Stomach smooth muscle (tissue), 2 donors: ENCODE results near the gene UGT1A10.

Source experiments
- H3K27ac ChIP-seq: one replicate; pipeline ENCODE4 v1.7.0; 2013; ENCODE audit warnings: mild to moderate bottlenecking, low read length, inconsistent platforms
- H3K27me3 ChIP-seq, 2 donors: one replicate each; pipeline ENCODE4 v1.7.0; 2013; ENCODE audit warnings: low read length in 2 of 2; ENCODE audit not compliant: insufficient read depth in 2 of 2, control insufficient read depth in 1 of 2
- H3K36me3 ChIP-seq, 2 donors: one replicate each; pipeline ENCODE4 v1.7.0; 2013; ENCODE audit warnings: low read length in 2 of 2; ENCODE audit not compliant: control insufficient read depth in 2 of 2, insufficient read depth in 2 of 2
- H3K4me1 ChIP-seq: one replicate; pipeline ENCODE4 v1.7.0; 2013; ENCODE audit warnings: low read length; ENCODE audit not compliant: control insufficient read depth, insufficient read depth
- H3K4me3 ChIP-seq, 2 donors: one replicate each; pipeline ENCODE4 v1.7.0; 2013; ENCODE audit warnings: low read length in 2 of 2
- H3K9ac ChIP-seq, 2 donors: one replicate each; pipeline ENCODE4 v1.7.0; 2013; ENCODE audit warnings: low read length in 2 of 2, mild to moderate bottlenecking in 1 of 2
- H3K9me3 ChIP-seq, 2 donors: one replicate each; pipeline ENCODE4 v1.7.0; 2013; ENCODE audit warnings: low read length in 2 of 2; ENCODE audit not compliant: control insufficient read depth in 2 of 2
- donor health status: healthy.
- donor health status: Pancreatic carcinoma.

UGT1A10 gene

DNA sequence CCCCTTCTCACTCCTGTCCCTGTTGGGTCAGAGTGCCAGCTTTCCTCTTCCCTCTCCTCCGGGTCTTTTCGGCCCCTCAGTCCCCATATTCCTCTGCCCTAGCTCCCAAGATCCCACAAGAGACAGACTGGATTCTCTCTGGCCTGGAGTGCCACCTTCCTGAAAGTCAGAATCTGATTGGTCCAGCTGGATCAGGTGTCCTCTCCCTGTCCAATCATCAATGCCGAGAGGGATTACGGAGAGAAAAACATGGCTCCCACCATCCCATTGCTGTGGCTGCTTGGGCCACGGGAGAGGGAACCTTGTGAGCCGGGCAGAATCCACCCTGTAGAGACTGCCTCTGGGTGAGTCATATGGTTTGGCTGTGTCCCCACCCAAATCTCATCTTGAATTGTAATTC, 139.2 kb downstream of the UGT1A10 start:
- Histone ChIP-seq H3K36me3 (no peaks in the 10 kb centered on the region), H3K9me3 (peaks cover 6 to 17% of the 10 kb centered on the region in 2 donors), H3K9ac (no peak overlapping the region), H3K27ac (no peak overlapping the region), H3K4me1 (no peaks in the 10 kb centered on the region), H3K4me3 (no peak overlapping the region), H3K27me3 (peaks cover 0 to 3% of the 10 kb centered on the region in 2 donors)

DNA sequence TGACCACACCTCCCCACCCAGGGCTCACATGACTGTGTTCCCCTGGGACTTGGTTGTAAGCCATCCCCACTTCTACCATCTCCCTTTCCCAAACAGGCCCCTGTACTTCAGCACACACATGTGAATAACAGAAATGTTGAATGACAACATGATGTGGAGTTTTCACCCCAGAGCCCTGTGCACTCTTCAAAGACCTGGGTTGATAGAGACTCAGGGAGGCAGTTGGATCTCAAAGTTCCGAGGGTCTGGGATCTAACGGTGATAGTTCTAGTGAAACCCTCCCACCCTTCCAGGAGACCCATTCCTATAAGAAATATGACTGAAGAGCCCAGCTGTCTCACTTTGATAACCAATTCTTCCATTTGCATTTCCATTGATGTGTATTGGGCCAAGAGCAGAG, 141.8 kb downstream of the UGT1A10 start, which contains the start of gene MROH2A:
MROH2A (plus strand) TSS at position 301 of the 400 bp plus-strand sequence. CDS start 1,029 bp downstream, outside the sequence.
- no peak within 1 kb of the TSS for H3K4me3 ChIP-seq
- no peak within 1 kb of the TSS for H3K27ac ChIP-seq
- H3K9ac ChIP-seq: no peak within 1 kb of the TSS
- no peaks in the 10 kb centered on the region for H3K4me1 ChIP-seq
- H3K36me3 ChIP-seq: no peaks in the 10 kb centered on the region
- H3K9me3 ChIP-seq: peaks cover 6 to 17% of the 10 kb centered on the region in 2 donors
- peaks cover 0 to 3% of the 10 kb centered on the region in 2 donors for H3K27me3 ChIP-seq

DNA sequence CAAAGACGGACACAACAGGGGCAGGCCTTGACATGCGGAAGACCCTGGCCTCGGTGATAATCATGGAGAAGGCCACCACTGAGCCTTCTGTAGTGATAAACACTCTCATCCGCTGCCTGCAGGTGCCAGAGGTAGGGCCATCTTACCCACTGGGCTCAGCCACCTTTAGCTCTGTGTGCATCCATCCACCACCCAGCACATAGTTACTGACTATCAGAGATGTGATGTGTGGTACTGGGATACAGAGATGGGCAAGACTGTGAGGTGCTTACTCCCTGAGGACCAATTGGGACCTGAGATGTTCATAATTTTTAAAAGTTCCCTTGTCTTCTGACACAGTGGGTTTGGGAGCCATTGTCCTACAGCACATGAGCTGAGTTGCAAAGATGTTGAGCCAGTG, 143.5 kb downstream of the UGT1A10 start:
- Histone ChIP-seq H3K36me3 (no peaks in the 10 kb centered on the region), H3K9ac (no peak overlapping the region), H3K27ac (no peak overlapping the region), H3K4me1 (no peaks in the 10 kb centered on the region), H3K27me3 (peaks cover 0 to 3% of the 10 kb centered on the region in 2 donors), H3K4me3 (no peak overlapping the region), H3K9me3 (peaks cover 6 to 17% of the 10 kb centered on the region in 2 donors)

DNA sequence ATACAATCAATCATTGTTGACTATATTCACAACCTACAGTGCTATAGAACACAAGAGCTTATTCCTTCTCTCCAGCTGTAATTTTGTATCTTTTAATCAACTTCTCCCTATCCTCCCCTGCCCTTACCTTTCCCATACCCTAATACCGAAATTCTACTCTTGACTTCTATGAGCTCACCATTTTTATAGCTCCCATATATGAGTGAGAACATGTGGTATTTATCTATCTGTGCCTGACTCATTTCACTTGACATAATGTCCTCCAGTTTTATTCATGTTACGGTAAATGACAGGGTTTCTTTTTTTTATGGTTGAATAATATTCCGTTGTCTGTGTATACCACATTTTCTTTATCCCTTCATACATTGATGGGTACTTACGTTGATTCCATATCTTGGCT, 144.5 kb downstream of the UGT1A10 start:
- no peaks in the 10 kb centered on the region for H3K36me3 ChIP-seq
- no peak overlapping the region for H3K4me3 ChIP-seq
- no peak overlapping the region for H3K27ac ChIP-seq
- H3K9me3 ChIP-seq: peaks cover 6 to 13% of the 10 kb centered on the region in 2 donors
- no peak overlapping the region for H3K9ac ChIP-seq
- peaks cover 0 to 4% of the 10 kb centered on the region in 2 donors for H3K27me3 ChIP-seq
- no peaks in the 10 kb centered on the region for H3K4me1 ChIP-seq

DNA sequence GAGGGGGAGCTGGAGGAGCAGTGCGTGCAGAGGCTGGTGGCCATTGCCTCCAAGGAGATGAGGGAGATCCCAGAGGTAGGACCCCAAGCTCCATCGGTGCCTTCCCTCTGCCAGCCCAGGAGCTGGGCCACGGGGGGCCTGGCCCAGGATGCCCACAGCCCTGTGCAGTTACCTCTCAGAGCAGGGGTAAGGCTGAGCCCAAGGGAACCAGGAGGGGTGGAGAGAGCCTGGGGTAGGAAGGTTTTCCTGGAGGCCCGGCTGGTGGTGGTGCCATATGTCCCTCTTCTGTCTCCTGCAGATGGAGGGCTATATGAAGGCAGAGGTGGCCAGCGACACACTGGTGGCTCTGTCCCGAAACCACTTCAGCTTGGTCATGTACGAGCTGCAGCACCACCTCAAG, 153.3 kb downstream of the UGT1A10 start:
- peaks cover 0 to 5% of the 10 kb centered on the region in 2 donors for H3K27me3 ChIP-seq
- no peaks in the 10 kb centered on the region for H3K4me1 ChIP-seq
- no peak overlapping the region for H3K27ac ChIP-seq
- H3K9me3 ChIP-seq: peaks cover 0 to 2% of the 10 kb centered on the region in 2 donors
- no peak overlapping the region for H3K9ac ChIP-seq
- no peaks in the 10 kb centered on the region for H3K36me3 ChIP-seq
- no peak overlapping the region for H3K4me3 ChIP-seq

DNA sequence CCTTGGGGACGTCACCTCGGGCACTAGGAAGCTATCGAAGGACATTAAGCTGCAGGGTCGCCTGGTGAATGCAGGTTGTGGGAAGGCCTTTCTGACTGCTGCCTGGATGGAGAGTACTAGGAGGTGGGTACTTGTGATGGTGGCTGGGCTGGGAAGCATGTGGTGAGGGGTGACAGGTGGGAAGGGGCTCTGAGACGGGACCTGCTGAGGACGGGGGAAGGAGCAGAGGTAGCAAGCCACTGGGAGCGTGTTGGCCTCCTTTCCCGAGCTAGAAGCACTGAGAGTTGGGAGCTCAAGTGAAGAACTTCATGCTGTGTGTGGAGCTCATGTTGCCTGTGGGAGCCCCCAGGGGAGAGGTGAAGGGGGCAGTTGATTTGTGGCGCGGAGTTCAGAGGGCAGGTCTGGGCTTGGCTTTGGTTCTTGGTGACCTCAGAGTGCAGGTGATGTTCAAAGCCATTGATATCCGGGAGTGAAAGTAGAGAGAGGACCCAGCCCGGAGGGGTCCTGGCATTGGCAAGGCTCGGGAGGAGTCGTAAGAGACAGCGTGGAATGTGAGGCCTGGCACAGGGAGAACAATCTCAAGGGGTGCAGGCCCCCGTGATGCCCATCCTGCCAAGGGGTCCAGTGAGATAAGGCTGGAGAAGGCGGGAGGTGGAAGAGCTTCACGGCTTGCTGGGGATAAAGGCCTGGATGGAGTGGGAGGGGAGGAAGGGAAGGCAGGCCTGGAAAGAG, 155.1 kb downstream of the UGT1A10 start:
- no peaks in the 10 kb centered on the region for H3K9me3 ChIP-seq

DNA sequence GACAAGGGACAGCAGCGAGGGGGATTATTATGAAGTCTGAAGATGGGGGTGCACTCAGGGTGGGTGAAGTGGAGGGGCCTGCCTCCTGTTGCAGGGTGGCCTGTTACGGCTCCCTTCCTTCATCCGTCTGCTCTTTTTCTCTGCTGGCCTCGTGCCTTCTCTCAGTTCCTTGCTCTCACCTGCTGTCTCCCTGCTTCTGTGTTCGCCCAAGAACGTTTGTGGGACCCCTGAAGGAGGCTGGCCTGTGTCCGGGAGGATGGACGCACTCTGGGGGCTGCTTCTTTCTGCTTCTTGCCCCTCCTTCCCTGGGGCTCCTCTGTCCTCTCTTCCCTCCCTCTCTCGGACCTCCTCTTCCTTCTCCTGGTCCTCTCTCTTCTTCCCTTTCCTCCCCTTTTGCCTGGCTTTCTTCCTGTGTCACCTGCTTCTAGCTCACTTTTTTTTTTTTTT, 155.7 kb downstream of the UGT1A10 start:
- Histone ChIP-seq H3K36me3 (no peaks in the 10 kb centered on the region), H3K4me3 (no peak overlapping the region), H3K27me3 (peaks cover 0 to 2% of the 10 kb centered on the region in 2 donors), H3K4me1 (no peaks in the 10 kb centered on the region), H3K9me3 (no peaks in the 10 kb centered on the region), H3K9ac (no peak overlapping the region), H3K27ac (no peak overlapping the region)

More for the DNA sequence above, 155.1 kb downstream of the UGT1A10 start:
- Histone ChIP-seq H3K4me1 (no peaks in the 10 kb centered on the region), H3K4me3 (no peak overlapping the region), H3K36me3 (no peaks in the 10 kb centered on the region), H3K9ac (no peak overlapping the region), H3K27me3 (peaks cover 0 to 2% of the 10 kb centered on the region in 2 donors), H3K27ac (no peak overlapping the region)

DNA sequence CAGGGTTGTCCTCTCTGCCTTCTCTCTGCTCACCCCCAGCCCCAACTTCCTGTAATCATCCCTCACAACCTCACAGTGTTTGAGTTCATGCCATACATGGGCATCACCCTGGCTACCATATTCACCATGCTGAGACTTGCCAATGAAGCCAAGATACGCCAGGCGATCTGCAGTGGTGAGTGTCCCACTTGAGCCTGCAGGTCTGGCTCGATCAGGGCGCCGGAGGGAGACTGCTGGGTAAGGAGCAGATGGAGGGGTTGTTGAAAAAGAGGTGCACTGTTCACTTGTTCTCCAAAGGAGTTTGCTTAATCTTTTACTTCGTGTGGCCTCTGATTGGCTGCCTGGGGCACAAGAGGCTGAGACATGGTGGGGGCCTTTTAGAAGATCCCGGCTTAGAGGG, 156.5 kb downstream of the UGT1A10 start:
- H3K27ac ChIP-seq: no peak overlapping the region
- H3K4me1 ChIP-seq: no peaks in the 10 kb centered on the region
- no peaks in the 10 kb centered on the region for H3K9me3 ChIP-seq
- no peaks in the 10 kb centered on the region for H3K36me3 ChIP-seq
- H3K27me3 ChIP-seq: peaks cover 0 to 2% of the 10 kb centered on the region in 2 donors
- no peak overlapping the region for H3K9ac ChIP-seq
- H3K4me3 ChIP-seq: no peak overlapping the region

DNA sequence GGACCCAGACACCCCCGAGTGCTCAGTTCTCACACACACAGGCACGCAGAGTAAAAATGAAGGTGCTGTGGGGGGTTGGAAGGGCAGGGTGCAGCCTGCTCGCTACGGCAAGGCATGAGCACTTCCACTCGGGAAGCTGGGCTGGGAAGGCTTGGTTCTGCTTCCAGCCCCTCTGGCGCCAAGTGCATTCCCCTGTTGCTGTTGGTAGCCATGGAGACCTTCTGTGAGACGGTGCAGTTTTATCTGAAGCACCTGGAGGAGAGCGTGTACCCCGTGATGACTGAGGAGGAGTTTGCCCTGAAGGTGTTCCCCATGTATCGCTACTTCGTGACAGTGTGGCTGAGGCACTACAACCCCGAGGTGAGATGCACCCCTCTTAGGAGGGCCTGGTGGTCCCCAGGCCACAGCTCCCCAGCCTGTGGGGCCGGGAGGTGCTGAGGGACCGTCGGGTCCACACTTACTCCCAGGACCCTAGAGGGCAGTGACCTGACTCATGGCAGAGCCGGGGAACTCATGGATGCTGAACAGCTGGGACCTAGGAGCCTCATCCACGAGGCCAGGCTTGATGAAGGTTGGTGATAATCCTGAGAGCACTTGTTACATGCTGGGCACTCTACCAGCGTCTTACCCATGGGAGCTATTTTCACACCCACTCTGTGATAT, 157.3 kb downstream of the UGT1A10 start:
- Histone ChIP-seq H3K27ac (no peak overlapping the region), H3K27me3 (peaks cover 0 to 2% of the 10 kb centered on the region in 2 donors), H3K9ac (no peak overlapping the region)

DNA sequence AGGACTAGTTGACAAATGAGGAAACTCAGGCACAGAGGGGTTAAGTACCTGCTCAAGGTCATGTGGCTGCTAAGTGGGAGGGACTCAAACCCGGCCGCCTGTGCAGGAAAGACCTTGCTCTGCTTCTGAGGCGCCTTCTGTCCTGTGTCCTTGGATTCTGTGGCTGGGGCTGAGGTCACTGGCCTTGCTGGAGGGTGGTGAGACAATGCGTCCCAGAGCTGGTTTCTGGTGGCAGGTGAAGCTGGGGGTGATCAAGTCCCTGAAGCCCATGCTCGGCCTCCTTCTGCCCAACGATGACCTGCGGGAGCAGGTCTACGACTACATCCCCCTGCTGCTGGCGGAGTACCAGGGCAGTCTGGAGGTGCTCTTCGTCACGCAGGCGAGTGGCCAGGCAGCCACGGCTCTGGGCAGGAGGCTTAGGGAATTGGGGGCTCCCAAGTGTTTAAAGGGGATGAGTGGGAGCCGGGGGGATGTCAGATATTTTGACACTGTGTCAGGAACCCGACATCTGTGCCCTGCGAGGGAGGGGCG, 157.9 kb downstream of the UGT1A10 start:
- no peak overlapping the region for H3K9ac ChIP-seq
- no peak overlapping the region for H3K4me3 ChIP-seq
- H3K9me3 ChIP-seq: peaks cover 0 to 2% of the 10 kb centered on the region in 2 donors
- no peaks in the 10 kb centered on the region for H3K36me3 ChIP-seq
- no peak overlapping the region for H3K27ac ChIP-seq
- H3K27me3 ChIP-seq: peaks cover 0 to 2% of the 10 kb centered on the region in 2 donors
- H3K4me1 ChIP-seq: no peaks in the 10 kb centered on the region

More for the DNA sequence above, 157.3 kb downstream of the UGT1A10 start:
- Histone ChIP-seq H3K4me1 (no peaks in the 10 kb centered on the region), H3K9me3 (peaks cover 0 to 2% of the 10 kb centered on the region in 2 donors), H3K36me3 (no peaks in the 10 kb centered on the region), H3K4me3 (no peak overlapping the region)
